HCT116 (cell line): Measurements from ENCODE around the gene OVOL2. TPM values are rescaled to one million over a fixed set of nuclear protein-coding genes. Genes with fewer than 3 reads are reported as not detected.

Experiments
- ATAC-seq: fragments of 200-7000 bp; cut with Tn5 transposase; 2 replicates; pipeline ENCODE4 v1.9.1; 2020; ENCODE audit warnings: mild to moderate bottlenecking, moderate library complexity
- BruUV-seq: library from RNA; stranded (reverse); fragments of 400-500 nt; replicated peaks from 2 replicates; lab custom pipeline; 2021; lab: Mats Ljungman, UMichigan
- CTCF ChIA-PET: fragments of 300-600 bp; sonication (Branson Sonifier 250); formaldehyde crosslinking; loops from one replicate; lab custom pipeline; 2021; ENCODE audit warnings: antibody characterized with exemption; lab: Charles Lee
- POLR2A ChIA-PET: fragments of 300-600, 350-600 bp; sonication (Branson Sonifier 250); formaldehyde crosslinking; loops from one replicate; lab custom pipeline; 2021; ENCODE audit warnings: antibody characterized with exemption; lab: Charles Lee
- RAD21 ChIA-PET, 2 experiments: fragments of 300-600 bp; sonication (Branson Sonifier 250); formaldehyde crosslinking; loops; one replicate each; lab custom pipeline; 2023; ENCODE audit warnings: low total read pairs in 2 of 2; ENCODE audit not compliant: uncharacterized antibody in 2 of 2, unreplicated experiment in 2 of 2, low non-redundant PET in 1 of 2; lab: Charles Lee
- DNase-seq: peaks from one replicate; pipeline ENCODE4 v3.0.0-alpha.2; 2010; ENCODE audit warnings: low read depth, low spot score
- H2AFZ ChIP-seq: fragments of 200-600 bp; shearing (Covaris generic), sonication (generic); 2 replicates; pipeline ENCODE4 v1.6.1; 2017; ENCODE audit warnings: low read depth, mixed run types, mixed read lengths, antibody characterized with exemption, low read length; ENCODE audit not compliant: poor library complexity, severe bottlenecking
- H3K27ac ChIP-seq: 2 replicates; pipeline ENCODE4 v1.5.1; 2012; ENCODE audit warnings: low read depth, low read length
- H3K27me3 ChIP-seq: fragments of 200-600 bp; sonication (generic); 2 replicates; pipeline ENCODE4 v1.6.1; 2016; ENCODE audit warnings: mixed run types, low read length, mixed read lengths; ENCODE audit not compliant: insufficient read depth
- H3K36me3 ChIP-seq, 2 experiments: fragments of 200-500 bp in 1 of 2; fragments of 200-600 bp in 1 of 2; sonication (Bioruptor generic) in 1 of 2; sonication (generic) in 1 of 2; 2 replicates each; pipeline versions ENCODE4 v1.5.1 to v1.6.1; 2014 to 2016; ENCODE audit warnings: low read length in 2 of 2, inconsistent platforms in 1 of 2, mixed read lengths in 1 of 2, mixed run types in 1 of 2; ENCODE audit not compliant: insufficient read depth in 2 of 2, control insufficient read depth in 1 of 2
- H3K4me1 ChIP-seq, 2 experiments: fragments of 200-600 bp in 1 of 2; sonication (generic) in 1 of 2; 2 replicates each; pipeline versions ENCODE4 v1.5.1 to v1.6.1; 2012 to 2017; ENCODE audit warnings: low read length in 2 of 2, inconsistent platforms in 1 of 2, mild to moderate bottlenecking in 1 of 2, mixed read lengths in 1 of 2, mixed run types in 1 of 2, moderate library complexity in 1 of 2; ENCODE audit not compliant: insufficient read depth in 2 of 2, control insufficient read depth in 1 of 2
- H3K4me2 ChIP-seq: fragments of 200-600 bp; sonication (generic); 2 replicates; pipeline ENCODE4 v1.6.1; 2017; ENCODE audit warnings: mixed run types, low read length, mixed read lengths
- H3K4me3 ChIP-seq, 2 experiments: fragments of 200-600 bp in 1 of 2; sonication (generic) in 1 of 2; replicated peaks in 1 of 2; 2 replicates each; pipeline ENCODE4 v1.5.1; 2011 to 2016; ENCODE audit warnings: low read length in 2 of 2, control low read depth in 1 of 2, low read depth in 1 of 2, mild to moderate bottlenecking in 1 of 2, mixed read lengths in 1 of 2, mixed run types in 1 of 2
- H3K79me2 ChIP-seq: fragments of 200-600 bp; sonication (generic); 2 replicates; pipeline ENCODE4 v1.6.1; 2017; ENCODE audit warnings: mild to moderate bottlenecking, mixed run types, low read length, moderate library complexity, mixed read lengths; ENCODE audit not compliant: insufficient read depth
- H3K9ac ChIP-seq: fragments of 200-600 bp; sonication (generic); 2 replicates; pipeline ENCODE4 v1.6.1; 2016; ENCODE audit warnings: low read length, mixed read lengths
- H3K9me2 ChIP-seq: fragments of 200-600 bp; sonication (generic), shearing (Covaris generic); 2 replicates; pipeline ENCODE4 v1.6.1; 2017; ENCODE audit warnings: mixed run types, mild to moderate bottlenecking, moderate library complexity; ENCODE audit not compliant: insufficient read depth
- H3K9me3 ChIP-seq, 2 experiments: fragments of 200-500 bp in 1 of 2; fragments of 200-600 bp in 1 of 2; sonication (Bioruptor generic) in 1 of 2; sonication (generic) in 1 of 2; 2 replicates each; pipeline ENCODE4 v1.6.1; 2014 to 2017; ENCODE audit warnings: low read length in 2 of 2, mixed read lengths in 2 of 2, inconsistent platforms in 1 of 2, low read depth in 1 of 2, mild to moderate bottlenecking in 1 of 2, mixed run types in 1 of 2, moderate library complexity in 1 of 2; ENCODE audit not compliant: control insufficient read depth in 1 of 2, insufficient read depth in 1 of 2
- H4K20me1 ChIP-seq: fragments of 200-600 bp; sonication (generic), shearing (Covaris generic); 2 replicates; pipeline ENCODE4 v1.6.1; 2017; ENCODE audit warnings: mixed run types, mild to moderate bottlenecking, moderate library complexity; ENCODE audit not compliant: insufficient read depth
- CEBPB ChIP-seq: IDR thresholded peaks from 2 replicates; pipeline ENCODE4 v1.6.1; 2012; ENCODE audit warnings: low read depth
- EGR1 ChIP-seq: IDR thresholded peaks from 2 replicates; pipeline ENCODE4 v1.6.1; 2012; ENCODE audit warnings: low read depth
- ELF1 ChIP-seq: IDR thresholded peaks from 2 replicates; pipeline ENCODE4 v1.6.1; 2012; ENCODE audit warnings: low read depth, borderline replicate concordance
- EZH2phosphoT487 ChIP-seq: fragments of 200-600 bp; IDR thresholded peaks from 2 replicates; pipeline ENCODE4 v1.6.1; 2018; ENCODE audit warnings: antibody characterized with exemption, borderline replicate concordance
- FOSL1 ChIP-seq: IDR thresholded peaks from 2 replicates; pipeline ENCODE4 v1.6.1; 2012; ENCODE audit warnings: low read depth
- JUND ChIP-seq: IDR thresholded peaks from 2 replicates; pipeline ENCODE4 v1.6.1; 2012
- POLR2A ChIP-seq: IDR thresholded peaks from 2 replicates; pipeline ENCODE4 v1.7.0; 2011; ENCODE audit warnings: borderline replicate concordance; ENCODE audit not compliant: insufficient read depth, insufficient read length; ENCODE audit errors: extremely low read depth
- SIN3A ChIP-seq: IDR thresholded peaks from 2 replicates; pipeline ENCODE4 v1.6.1; 2012; ENCODE audit warnings: low read depth
- SP1 ChIP-seq: IDR thresholded peaks from 2 replicates; pipeline ENCODE4 v1.6.1; 2012; ENCODE audit warnings: low read depth
- YY1 ChIP-seq: IDR thresholded peaks from 2 replicates; pipeline ENCODE4 v1.6.1; 2011; ENCODE audit warnings: low read length, low read depth, moderate library complexity, mild to moderate bottlenecking; ENCODE audit not compliant: insufficient replicate concordance; ENCODE audit errors: extremely low read depth
- intact Hi-C: fragments of 100-400 bp; cut with micrococcal nuclease; formaldehyde crosslinking; loops from 2 replicates; pipeline ENCODE4 v1.10.0; 2022
- total RNA-seq: library from RNA; stranded (reverse); gene quantifications from one replicate; pipeline ENCODE4 v1.2.1, GENCODE V29; 2021; ENCODE audit not compliant: unreplicated experiment
- TF ChIP-seq, protein P1 (sequence below), 3 experiments: fragments of 200-600 bp in 1 of 3; sonication (generic) in 1 of 3; IDR thresholded peaks in 2 of 3; conservative IDR thresholded peaks in 1 of 3; 2 replicates each; pipeline ENCODE4 v1.5.1; 2012 to 2017; ENCODE audit warnings: low read depth in 2 of 3, low read length in 2 of 3, antibody characterized with exemption in 1 of 3, borderline replicate concordance in 1 of 3, control low read depth in 1 of 3, mild to moderate bottlenecking in 1 of 3, mixed read lengths in 1 of 3, mixed run types in 1 of 3, moderate library complexity in 1 of 3; ENCODE audit not compliant: insufficient read depth in 1 of 3

Gene OVOL2
- total RNA-seq, 1 experiment from 2014 or later: 0.86 TPM

DNA sequence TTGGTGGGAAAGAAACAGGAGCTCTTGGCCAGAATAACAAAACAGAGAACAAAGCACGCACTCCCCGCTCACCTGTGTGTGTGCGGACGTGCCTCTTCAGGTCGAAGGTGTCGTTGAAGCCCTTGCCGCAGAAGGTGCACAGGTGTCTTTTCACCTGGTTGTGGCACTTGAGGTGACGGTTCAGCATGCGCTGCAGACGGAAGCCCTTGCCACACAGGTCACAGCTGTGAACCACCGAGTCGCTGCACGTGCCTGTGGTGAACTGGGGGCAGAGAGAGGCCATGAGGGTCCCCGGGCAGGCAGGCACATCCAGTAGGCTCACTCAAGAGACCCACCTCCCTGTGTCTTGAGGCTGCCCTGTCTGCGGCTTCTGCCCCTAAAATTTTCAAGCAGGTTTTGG lies 16.3 kb downstream of the OVOL2 start:
- ChIA-PET CTCF (no interaction called here), POLR2A (no interaction called here), RAD21 (no interaction called here)
- H3K27me3 ChIP-seq: no peaks in the 10 kb centered on the region
- H3K36me3 ChIP-seq: no peaks in the 10 kb centered on the region
- no peaks in the 10 kb centered on the region for H3K79me2 ChIP-seq
- H4K20me1 ChIP-seq: no peaks in the 10 kb centered on the region
- no peak for DNase-seq
- H3K27ac ChIP-seq: no peak overlapping the region
- H2AFZ ChIP-seq: no peak overlapping the region
- no peak for ATAC-seq
- H3K4me3 ChIP-seq: no peak overlapping the region
- intact Hi-C loops: no loop called here
- H3K4me1 ChIP-seq: no peaks in the 10 kb centered on the region
- BruUV-seq: no TSS peak
- H3K9me3 ChIP-seq: peaks cover 0 to 5% of the 10 kb centered on the region in 2 experiments; a peak in 1 of 4 replicates
- no peak overlapping the region for H3K4me2 ChIP-seq
- no peaks in the 10 kb centered on the region for H3K9me2 ChIP-seq
- TF ChIP-seq, protein P1, sequence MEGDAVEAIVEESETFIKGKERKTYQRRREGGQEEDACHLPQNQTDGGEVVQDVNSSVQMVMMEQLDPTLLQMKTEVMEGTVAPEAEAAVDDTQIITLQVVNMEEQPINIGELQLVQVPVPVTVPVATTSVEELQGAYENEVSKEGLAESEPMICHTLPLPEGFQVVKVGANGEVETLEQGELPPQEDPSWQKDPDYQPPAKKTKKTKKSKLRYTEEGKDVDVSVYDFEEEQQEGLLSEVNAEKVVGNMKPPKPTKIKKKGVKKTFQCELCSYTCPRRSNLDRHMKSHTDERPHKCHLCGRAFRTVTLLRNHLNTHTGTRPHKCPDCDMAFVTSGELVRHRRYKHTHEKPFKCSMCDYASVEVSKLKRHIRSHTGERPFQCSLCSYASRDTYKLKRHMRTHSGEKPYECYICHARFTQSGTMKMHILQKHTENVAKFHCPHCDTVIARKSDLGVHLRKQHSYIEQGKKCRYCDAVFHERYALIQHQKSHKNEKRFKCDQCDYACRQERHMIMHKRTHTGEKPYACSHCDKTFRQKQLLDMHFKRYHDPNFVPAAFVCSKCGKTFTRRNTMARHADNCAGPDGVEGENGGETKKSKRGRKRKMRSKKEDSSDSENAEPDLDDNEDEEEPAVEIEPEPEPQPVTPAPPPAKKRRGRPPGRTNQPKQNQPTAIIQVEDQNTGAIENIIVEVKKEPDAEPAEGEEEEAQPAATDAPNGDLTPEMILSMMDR (IDR thresholded peaks at IDR 0.05 in 2 of 3, conservative IDR thresholded peaks at IDR 0.05 in 1 of 3; ENCODE audit: borderline replicate concordance in 1 of 3, insufficient read depth in 1 of 3, low read depth in 2 of 3, low read length in 2 of 3): no peak
- TF ChIP-seq POLR2A (no peak), YY1 (no peak), CEBPB (no peak), JUND (no peak)
- no peak overlapping the region for H3K9ac ChIP-seq

DNA sequence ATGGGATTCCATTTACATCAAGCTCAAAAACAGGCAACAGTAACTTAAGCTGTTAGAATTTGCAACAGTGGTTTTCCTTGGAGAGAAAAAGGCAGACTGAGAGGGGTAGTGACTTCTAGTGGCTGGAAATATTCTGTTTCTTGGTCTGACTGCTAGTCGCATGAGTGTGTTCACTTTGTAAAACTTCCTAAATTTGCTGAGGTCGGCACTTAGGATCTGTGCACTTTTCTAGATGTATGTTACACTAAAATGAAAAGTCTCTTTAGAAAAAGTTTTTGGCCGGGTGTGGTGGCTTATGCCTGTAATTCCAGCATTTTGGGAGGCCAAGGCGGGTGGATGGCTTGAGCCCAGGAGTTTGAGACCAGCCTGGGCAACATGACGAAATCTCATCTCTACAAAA lies 18.7 kb downstream of the OVOL2 start:
- RAD21 ChIA-PET: no interaction called here
- H4K20me1 ChIP-seq: no peaks in the 10 kb centered on the region
- no peak overlapping the region for H3K9ac ChIP-seq
- ATAC-seq: no peak
- H3K27me3 ChIP-seq: no peaks in the 10 kb centered on the region
- H3K9me2 ChIP-seq: no peaks in the 10 kb centered on the region
- POLR2A ChIA-PET: no interaction called here
- H3K4me1 ChIP-seq: no peaks in the 10 kb centered on the region
- H2AFZ ChIP-seq: no peak overlapping the region
- intact Hi-C loops: no loop called here
- CTCF ChIA-PET: no interaction called here
- DNase-seq: no peak
- no peak for TF ChIP-seq SP1
- TF ChIP-seq EZH2phosphoT487: no peak
- TF ChIP-seq EGR1: no peak
- TF ChIP-seq FOSL1: no peak
- TF ChIP-seq ELF1: no peak
- TF ChIP-seq SIN3A: no peak
- TF ChIP-seq POLR2A: no peak
- peaks cover 0 to 5% of the 10 kb centered on the region in 2 experiments; a peak in 1 of 4 replicates for H3K9me3 ChIP-seq
- no peaks in the 10 kb centered on the region for H3K36me3 ChIP-seq
- H3K79me2 ChIP-seq: no peaks in the 10 kb centered on the region
- H3K4me2 ChIP-seq: no peak overlapping the region
- H3K4me3 ChIP-seq: no peak overlapping the region
- H3K27ac ChIP-seq: no peak overlapping the region
- BruUV-seq: no TSS peak
